GF-D8 (cell line): ENCODE data around the gene ENG.

ENCODE experiments used
- DNase-seq: peaks from one replicate; lab custom pipeline; 2025; lab: John Stamatoyannopoulos, UW

Gene ENG

DNA sequence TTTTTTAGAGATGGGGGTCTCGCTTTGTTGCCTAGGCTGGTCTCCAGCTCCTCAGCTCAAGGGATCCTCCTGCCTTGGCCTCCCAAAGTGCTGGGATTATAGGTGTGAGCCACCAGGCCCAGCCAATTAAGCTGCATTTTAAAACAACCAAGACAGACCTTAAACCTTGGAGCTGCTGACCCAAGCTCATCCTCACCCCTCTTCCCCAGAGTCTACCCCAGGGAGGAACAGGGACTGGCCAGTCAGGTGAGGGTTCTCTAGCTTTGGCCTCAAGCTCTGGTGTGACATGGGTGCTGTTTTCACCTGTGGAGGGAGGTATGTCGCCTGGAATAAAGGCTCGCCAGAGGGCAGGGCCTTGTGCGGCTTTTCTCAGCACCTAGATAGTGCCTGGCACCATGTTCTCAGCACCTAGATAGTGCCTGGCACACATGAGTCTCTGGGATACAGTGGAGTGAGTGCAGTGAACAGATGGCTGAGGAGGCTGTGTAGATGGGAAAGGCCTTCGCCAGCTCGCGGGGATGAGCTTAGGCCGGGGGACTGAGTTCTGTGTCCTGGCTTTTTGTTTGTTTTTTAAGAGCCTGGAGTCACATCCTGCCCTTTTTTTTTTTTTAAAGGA lies 61.3 kb downstream of the ENG start:
- DNase-seq = no peak

DNA sequence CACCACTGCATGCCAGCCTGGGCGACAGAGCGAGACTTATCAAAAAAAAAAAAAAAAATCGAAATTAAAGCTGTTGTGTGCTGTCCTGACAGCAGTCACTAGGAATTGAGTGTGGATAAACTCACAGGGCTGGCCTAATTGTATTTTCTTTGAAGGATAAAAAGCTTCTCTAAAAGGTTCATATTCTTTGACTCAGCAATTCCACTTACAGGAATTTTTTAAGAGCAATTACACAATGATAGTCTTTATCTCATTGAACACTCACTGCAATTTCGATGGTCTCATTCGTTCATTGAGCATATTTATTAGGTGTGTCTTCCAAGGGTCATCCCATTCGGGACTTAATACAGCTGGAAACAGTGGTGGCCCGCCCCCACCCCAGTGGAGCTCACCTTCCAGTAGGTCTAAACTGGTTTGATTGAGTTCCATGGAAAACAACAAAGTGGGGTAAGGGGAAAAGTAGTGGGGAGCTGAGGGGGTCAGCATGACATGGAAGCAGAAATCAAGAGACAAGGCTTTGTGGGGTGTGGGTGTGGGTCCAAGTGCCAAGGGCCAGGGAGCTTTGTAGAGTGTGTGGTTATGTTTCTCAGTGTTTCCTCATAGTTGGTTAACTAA lies 61.9 kb downstream of the ENG start:
- DNase-seq = no peak

DNA sequence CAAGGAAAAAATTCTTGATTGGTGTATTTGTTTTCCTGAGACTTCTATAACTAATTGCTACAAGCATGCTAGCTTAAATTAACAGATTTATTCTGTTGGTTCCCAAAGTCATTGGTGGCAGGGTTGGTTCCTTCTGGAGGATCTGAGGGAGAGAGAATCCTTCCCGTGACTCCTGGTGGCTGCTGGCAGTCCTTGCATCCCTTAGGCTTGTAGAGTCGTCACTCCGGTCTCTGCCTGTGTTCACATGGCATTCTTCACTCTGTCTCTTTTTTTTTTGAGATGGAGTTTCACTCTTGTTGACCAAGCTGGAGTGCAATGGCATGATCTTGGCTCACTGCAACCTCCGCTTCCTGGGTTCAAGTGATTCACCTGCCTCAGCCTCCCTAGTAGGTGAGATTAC lies 63.4 kb downstream of the ENG start:
- DNase-seq = no peak

DNA sequence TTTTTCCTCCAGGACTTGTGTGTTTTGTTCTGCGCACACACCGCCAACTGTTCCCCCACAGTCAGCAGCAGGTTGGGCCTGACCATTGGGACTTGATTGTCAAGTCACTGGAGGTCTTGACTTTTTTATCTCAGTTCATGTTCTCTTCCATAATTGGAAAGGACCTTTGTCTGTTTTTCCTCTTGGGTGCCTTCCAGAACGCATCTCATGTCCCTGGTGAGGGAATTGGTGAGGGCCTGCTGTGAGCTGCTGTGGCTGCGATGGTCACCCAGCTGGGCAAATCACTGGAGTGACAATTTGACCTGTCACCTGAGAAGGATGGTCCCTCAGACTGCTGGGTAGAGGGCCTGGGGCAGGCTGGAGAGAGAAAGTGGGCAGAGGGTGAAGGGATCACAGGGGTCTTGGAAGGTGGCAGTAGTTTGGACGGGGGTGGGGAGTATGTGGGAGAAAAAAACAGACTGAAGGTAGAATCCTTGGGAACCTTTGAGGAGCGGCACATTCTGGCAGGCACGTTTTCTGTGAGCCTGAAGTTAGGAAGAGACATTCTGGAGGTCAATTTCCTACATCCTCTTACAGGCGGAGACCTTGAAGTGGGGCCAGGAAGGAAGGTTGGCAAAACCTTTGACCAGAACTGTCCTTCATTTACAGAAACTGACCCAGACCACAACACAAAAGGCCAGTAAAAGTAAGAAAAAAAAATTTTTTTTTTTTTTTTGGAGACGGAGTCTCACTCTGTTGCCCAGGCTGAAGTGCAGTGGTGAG lies 64.2 kb downstream of the ENG start:
- no peak for DNase-seq

- DNase-seq = no peak
Observed at GRCh38 chr9:127789179-127789578, 65.3 kb downstream of the ENG start.

GRCh38 chr9:127788337-127789011 lies 66.0 kb downstream of the ENG start:
- DNase-seq = no peak

DNA sequence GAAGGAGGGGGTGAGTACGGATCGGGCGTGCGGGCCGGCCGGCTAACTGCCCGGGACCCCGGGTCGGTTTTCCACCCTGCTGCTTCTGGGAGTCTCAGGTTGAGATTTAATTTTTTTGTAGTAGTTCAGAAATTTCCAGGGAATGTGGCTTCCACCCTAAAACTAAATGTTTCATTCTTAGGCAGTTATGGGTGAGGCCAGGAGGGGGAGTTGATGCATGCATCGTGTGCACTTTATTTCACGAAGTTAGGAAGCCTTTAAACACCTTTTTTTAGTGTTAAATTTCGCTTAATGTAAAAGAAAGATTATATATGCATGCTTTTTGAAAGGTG lies 67.7 kb downstream of the ENG start:
- DNase-seq = no peak

DNA sequence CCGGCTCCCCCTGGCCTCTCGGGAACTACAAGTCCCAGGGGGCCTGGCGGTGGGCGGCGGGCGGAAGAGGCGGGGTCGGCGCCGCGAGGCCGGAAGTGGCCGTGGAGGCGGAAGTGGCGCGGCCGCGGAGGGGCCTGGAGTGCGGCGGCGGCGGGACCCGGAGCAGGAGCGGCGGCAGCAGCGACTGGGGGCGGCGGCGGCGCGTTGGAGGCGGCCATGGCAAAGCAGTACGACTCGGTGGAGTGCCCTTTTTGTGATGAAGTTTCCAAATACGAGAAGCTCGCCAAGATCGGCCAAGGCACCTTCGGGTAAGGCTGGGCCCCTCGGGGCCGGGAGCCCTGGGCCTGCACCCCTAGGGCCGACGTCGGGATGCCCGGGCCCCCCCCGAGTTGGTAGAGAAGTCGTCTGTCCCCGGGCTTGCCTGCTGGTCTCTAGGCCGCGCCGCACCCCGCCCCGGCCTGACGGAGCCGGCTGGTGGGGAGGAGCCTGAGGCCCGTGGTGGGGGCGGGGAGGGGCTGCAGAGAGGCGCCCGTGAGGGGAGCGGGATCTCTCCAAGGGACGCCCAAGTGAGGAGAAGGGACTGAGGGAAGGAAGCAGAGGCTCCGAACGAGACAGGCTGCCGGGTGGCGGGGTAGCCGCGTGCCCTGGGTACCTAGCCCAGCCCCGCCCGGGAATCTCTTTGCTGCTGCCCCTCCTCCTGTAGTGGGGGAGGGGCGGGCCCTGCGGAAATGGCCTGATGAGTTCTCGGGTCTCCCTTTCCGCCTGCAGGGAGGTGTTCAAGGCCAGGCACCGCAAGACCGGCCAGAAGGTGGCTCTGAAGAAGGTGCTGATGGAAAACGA lies 68.3 kb downstream of the ENG start, which contains the start of gene CDK9:
TSS of gene CDK9 (plus strand) at position 102 of the 840 bp plus-strand sequence. CDS start at position 217, 115 bp downstream.
- DNase-seq = peak; percentile 72

DNA sequence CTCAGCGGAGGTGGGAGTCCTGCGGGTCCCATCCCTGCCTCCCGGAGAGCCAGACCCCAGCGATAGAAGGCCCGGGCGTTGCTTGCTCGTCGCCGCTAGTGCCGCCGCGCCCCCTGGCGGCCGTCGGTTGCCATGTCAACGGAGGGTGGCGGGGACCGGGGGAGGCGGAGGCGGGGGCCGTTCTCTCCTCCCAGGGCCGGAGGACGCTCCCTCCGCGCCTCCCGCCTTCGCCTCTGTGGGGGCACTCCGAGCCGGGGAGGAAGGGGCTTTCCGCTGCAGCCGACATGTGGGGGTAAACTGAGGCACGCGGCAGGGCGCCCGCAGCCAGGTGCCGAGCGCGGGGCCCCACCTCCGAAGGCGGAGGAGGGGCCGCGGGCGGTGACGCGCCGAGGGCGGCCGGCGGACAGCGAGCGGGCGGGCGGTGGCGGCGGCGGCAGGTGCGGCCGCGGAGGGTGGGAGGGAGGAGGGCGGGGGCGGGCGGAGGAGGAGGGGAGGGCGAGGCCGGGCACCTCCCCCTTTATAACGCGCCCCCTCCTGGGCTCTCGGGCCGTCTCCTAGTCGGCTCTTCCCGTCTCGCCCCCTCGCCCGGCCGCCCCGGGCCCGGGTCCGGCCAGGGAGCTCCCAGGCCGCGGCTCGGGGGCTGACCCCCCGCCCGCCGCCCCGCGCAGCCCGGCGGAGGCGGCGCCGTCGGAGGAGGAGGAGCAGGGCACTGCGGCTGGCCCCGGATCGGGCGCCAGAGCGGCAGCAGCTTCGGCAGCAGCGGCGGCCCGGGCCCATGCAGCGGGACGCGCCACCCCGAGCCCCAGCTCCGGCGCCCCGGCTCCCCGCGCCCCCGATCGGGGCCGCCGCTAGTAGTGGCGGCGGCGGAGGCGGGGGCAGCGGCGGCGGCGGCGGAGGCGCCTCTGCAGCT lies 69.2 kb downstream of the ENG start:
- DNase-seq = peak; percentile 41

- DNase-seq = peak; percentile 96
Observed at GRCh38 chr9:127783111-127784008, 71.1 kb downstream of the ENG start.

DNA sequence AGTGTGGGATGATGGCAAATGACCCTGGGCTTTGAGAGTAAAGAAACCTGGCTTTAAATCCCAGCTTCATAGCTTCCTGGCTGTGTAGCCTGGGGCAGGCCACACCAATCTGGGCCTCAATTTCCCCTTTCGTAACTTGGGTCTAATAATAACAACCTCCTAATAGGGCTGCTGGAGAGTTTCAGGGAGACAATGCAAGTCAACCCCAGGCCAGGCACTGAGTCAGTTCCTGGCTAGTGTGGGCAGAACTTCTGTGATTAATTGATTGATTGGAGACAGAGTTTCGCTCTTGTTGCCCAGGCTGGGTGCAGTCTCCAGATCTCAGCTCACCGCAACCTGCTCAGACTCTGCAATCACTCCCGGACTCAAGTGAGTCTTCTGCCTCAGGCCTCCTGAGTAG lies 72.7 kb downstream of the ENG start:
- no peak for DNase-seq

DNA sequence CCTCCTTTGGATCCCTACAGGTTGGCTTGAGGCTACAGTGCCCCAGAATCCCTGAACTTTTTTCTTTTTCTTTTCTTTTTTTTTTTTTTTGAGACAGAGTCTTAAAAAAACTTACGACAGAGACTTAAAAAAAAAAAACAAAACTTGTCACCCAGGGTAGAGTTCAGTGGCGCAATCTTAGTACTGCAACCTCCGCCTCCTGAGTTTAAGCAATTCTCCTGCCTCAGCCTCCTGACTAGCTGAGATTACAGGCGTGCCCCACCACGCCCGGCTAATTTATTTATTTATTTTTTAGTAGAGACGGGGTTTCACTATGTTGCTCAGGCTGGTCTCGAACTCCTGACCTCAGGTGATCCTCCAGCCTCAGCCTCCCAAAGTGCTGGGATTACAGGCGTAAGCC lies 73.5 kb downstream of the ENG start:
- peak; percentile 80 for DNase-seq

GRCh38 chr9:127780126-127780885 lies 74.2 kb downstream of the ENG start:
- DNase-seq = no peak

GRCh38 chr9:127779136-127779981 lies 75.1 kb downstream of the ENG start:
- DNase-seq = peak; percentile 69

GRCh38 chr9:127778280-127779135 lies 76.0 kb downstream of the ENG start, which contains the start of gene SH2D3C:
SH2D3C (minus strand) TSS chr9:127778666; CDS start chr9:127778627, 39 bp downstream.
- DNase-seq = peak; percentile 27

- DNase-seq = no peak
Observed at GRCh38 chr9:127777368-127777980, 77.0 kb downstream of the ENG start.

- DNase-seq = no peak
Observed at GRCh38 chr9:127776924-127777289, 77.6 kb downstream of the ENG start.
